K562 (cell line): ENCODE measurements around the gene TMEM214. TPM values are rescaled to one million over a fixed set of nuclear protein-coding genes. Genes with fewer than 3 reads are reported as not detected.

Source experiments
- CBX8 ChIP-seq: fragments of 200-600 bp; sonication (generic); IDR thresholded peaks from 2 replicates; pipeline ENCODE4 v1.6.1; 2012; ENCODE audit warnings: borderline replicate concordance, mixed run types, low read depth, mild to moderate bottlenecking, moderate library complexity, mixed read lengths, low read length, control low read depth, inconsistent platforms; ENCODE audit not compliant: poor library complexity, severe bottlenecking; ENCODE audit errors: extremely low read depth
- ETS2 ChIP-seq: IDR thresholded peaks from 2 replicates; pipeline ENCODE4 v1.6.1; 2016; ENCODE audit warnings: borderline replicate concordance, missing genetic modification characterization, mild to moderate bottlenecking, moderate library complexity, missing compliant biosample characterization; ENCODE audit not compliant: poor library complexity, severe bottlenecking
- FIP1L1 ChIP-seq: fragments of 200-400 bp; formaldehyde crosslinking; IDR thresholded peaks from 2 replicates; pipeline ENCODE4 v1.6.1; 2018; ENCODE audit warnings: mild to moderate bottlenecking, low read depth, low read length; ENCODE audit not compliant: poor library complexity, severe bottlenecking
- MLX ChIP-seq, 2 experiments: fragments of 450-650 bp in 1 of 2; sonication (generic) in 1 of 2; formaldehyde crosslinking; conservative IDR thresholded peaks; 2 replicates each; pipeline versions ENCODE4 v1.4.0 to v1.8.1; 2020 to 2022; ENCODE audit warnings: mild to moderate bottlenecking in 1 of 2, missing genetic modification reagents in 1 of 2
- NKRF ChIP-seq: fragments of 450-650 bp; IDR thresholded peaks from 2 replicates; pipeline ENCODE4 v1.6.1; 2016; ENCODE audit warnings: borderline replicate concordance
- NR2C1 ChIP-seq, 2 experiments: fragments of 450-650 bp; IDR thresholded peaks; 2 replicates each; pipeline ENCODE4 v1.6.1; 2017; ENCODE audit warnings: mild to moderate bottlenecking in 2 of 2, antibody characterized with exemption in 1 of 2, inconsistent platforms in 1 of 2, missing compliant biosample characterization in 1 of 2, missing genetic modification characterization in 1 of 2
- RBBP5 ChIP-seq: fragments of 200-600 bp; sonication (generic); IDR thresholded peaks from 2 replicates; pipeline ENCODE4 v1.6.1; 2012; ENCODE audit warnings: borderline replicate concordance, mild to moderate bottlenecking, low read length, control low read depth, inconsistent platforms; ENCODE audit not compliant: insufficient read depth, poor library complexity, severe bottlenecking
- SIX5 ChIP-seq, 2 experiments: IDR thresholded peaks; 2 replicates each; pipeline ENCODE4 v1.6.1; 2011; ENCODE audit warnings: low read length in 2 of 2, borderline replicate concordance in 1 of 2, low read depth in 1 of 2, mild to moderate bottlenecking in 1 of 2, moderate library complexity in 1 of 2; ENCODE audit not compliant: insufficient read depth in 1 of 2
- TBL1XR1 ChIP-seq, 2 experiments: IDR thresholded peaks; 2 replicates each; pipeline ENCODE4 v1.6.1; 2012; ENCODE audit warnings: improper control_type of control experiment in 2 of 2, low read length in 2 of 2, mild to moderate bottlenecking in 1 of 2
- TFAP4 ChIP-seq: sonication (generic); formaldehyde crosslinking; IDR thresholded peaks from 2 replicates; pipeline ENCODE4 v1.8.0; 2022; ENCODE audit warnings: missing genetic modification reagents, mild to moderate bottlenecking, moderate library complexity, borderline replicate concordance
- ZNF175 ChIP-seq: fragments of 200-800 bp; sonication (Bioruptor generic); IDR thresholded peaks from 2 replicates; pipeline ENCODE4 v1.6.1; 2016; ENCODE audit warnings: low read depth, mild to moderate bottlenecking, missing genetic modification characterization, missing compliant biosample characterization
- polyA plus RNA-seq, 8 experiments: library from polyadenylated mRNA; depleted of rRNA in 4 of 8; stranded (reverse) in 5 of 8; unstranded in 3 of 8; fragments of >200 nt; fragmentation: Nextera tagmentation in 2 of 8; fragmentation: Illumina TruSeq in 1 of 8; extraction: Ambion mirVana in 2 of 8; extraction: Trizol in 1 of 8; gene quantifications; 2 replicates each; pipeline versions ENCODE4 v1.2.1 to v1.2.3, GENCODE V29; 2011 to 2014; ENCODE audit warnings: inconsistent platforms in 1 of 8, missing spikeins in 1 of 8
- total RNA-seq, 7 experiments: library from RNA; depleted of rRNA in 6 of 7; stranded (reverse); fragments of >200 nt in 6 of 7; fragmentation: Illumina TruSeq in 2 of 7; extraction: Trizol in 2 of 7; gene quantifications; 2 replicates each; pipeline versions ENCODE4 v1.2.1 to v1.2.3, GENCODE V29; 2011 to 2021; ENCODE audit warnings: low replicate concordance in 1 of 7

The TMEM214 gene
- total and polyA plus RNA-seq, 9 of the 15 experiments (the other 6 are each of a cell fraction or from before 2014, with no cell fraction given), result 11.4 to 81.4 (median 44.1) TPM

GRCh38 chr2:27086724-27087593, 54.2 kb downstream of the TMEM214 start, which contains the start of gene KHK (continued):
- TF ChIP-seq SIX5 (IDR thresholded peaks at IDR 0.05; ENCODE audit: borderline replicate concordance in 1 of 2, insufficient read depth in 1 of 2, low read depth in 1 of 2, low read length in 2 of 2) (no peak), RBBP5 (peak; percentile 51), NKRF (0 out of 2 replicates have a peak, but pooled peaks have one; percentile 22), ETS2 (tag) (no peak), ZNF175 (CRISPR knock-in tag) (no peak), FIP1L1 (no peak), CBX8 (no peak), TBL1XR1 (IDR thresholded peaks at IDR 0.05; ENCODE audit: low read length in 2 of 2) (no peak), TFAP4 (peak; percentile 94), NR2C1 (IDR thresholded peaks at IDR 0.05) (no peak), NR2C1 (tag; IDR thresholded peaks at IDR 0.05) (no peak), MLX (CRISPR knock-in tag; conservative IDR thresholded peaks at IDR 0.05) (no peak)
